Brain microvascular endothelial cell (primary cell): ENCODE results near the gene PEAR1.

ENCODE experiments used
- DNase-seq: peaks from one replicate; pipeline ENCODE4 v3.0.0-alpha.2; 2020
- H3K27ac ChIP-seq: fragments of 250-450 bp; sonication (Bioruptor Pico); 2 replicates; pipeline ENCODE4 v1.5.1; 2020; ENCODE audit warnings: mild to moderate bottlenecking, moderate library complexity
- H3K27me3 ChIP-seq: fragments of 250-450 bp; sonication (Bioruptor Pico); replicated peaks from 2 replicates; pipeline ENCODE4 v1.5.1; 2020; ENCODE audit warnings: mild to moderate bottlenecking
- H3K36me3 ChIP-seq: fragments of 250-450 bp; sonication (Bioruptor Pico); replicated peaks from 2 replicates; pipeline ENCODE4 v1.5.1; 2020; ENCODE audit warnings: mild to moderate bottlenecking
- H3K4me3 ChIP-seq: 2 replicates; pipeline ENCODE4 v1.5.1; 2011; ENCODE audit warnings: low read depth, mild to moderate bottlenecking, control low read depth, low read length, moderate library complexity
- CTCF ChIP-seq: IDR thresholded peaks from 2 replicates; pipeline ENCODE4 v1.5.1; 2011; ENCODE audit warnings: low read depth, mild to moderate bottlenecking, moderate library complexity, low read length, control low read depth, inconsistent platforms; ENCODE audit errors: missing control alignments
- in situ Hi-C: cut with HindIII; loops from 2 replicates; pipeline ENCODE4 v1.10.0; 2017; ENCODE audit warnings: low sequenced_read_pairs, low pct_ligation_motif_present

Gene PEAR1

DNA sequence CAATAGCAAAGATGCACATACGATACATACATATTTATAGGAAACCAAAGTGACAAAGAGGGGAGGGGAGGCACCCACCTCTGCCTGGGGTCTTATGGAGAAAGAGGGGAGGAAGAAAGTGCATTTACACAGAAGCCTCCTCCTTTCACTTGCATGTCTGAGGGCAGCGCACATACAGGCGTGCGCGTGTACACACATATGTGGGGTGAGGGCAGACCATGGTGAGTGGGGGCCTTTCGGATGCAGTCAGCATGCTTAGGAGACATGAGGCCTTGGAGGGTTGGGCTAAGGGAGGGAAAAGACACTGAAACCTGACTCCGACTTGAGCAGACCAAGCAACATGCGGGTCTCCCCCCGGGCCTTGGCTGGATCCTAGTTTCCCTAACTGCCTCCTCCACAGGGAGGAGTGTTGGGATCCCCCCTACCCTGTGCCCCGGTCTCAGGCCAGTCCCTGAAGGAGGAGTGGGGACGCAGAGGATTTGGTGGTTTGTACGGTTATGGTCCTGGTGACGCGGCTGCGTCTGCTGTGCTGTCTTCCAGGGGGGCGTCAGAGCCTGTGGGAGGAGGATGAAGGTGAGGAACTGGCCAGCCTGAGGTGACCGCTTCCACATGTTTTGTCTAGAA lies 42.1 kb downstream of the PEAR1 start:
- in situ Hi-C loops: no loop called here
- H3K36me3 ChIP-seq: peaks cover 25% of the 10 kb centered on the region
- H3K4me3 ChIP-seq: no peak overlapping the region
- no peak overlapping the region for H3K27ac ChIP-seq
- no peaks in the 10 kb centered on the region for H3K27me3 ChIP-seq
- no peak for DNase-seq
- no peak for TF ChIP-seq CTCF

DNA sequence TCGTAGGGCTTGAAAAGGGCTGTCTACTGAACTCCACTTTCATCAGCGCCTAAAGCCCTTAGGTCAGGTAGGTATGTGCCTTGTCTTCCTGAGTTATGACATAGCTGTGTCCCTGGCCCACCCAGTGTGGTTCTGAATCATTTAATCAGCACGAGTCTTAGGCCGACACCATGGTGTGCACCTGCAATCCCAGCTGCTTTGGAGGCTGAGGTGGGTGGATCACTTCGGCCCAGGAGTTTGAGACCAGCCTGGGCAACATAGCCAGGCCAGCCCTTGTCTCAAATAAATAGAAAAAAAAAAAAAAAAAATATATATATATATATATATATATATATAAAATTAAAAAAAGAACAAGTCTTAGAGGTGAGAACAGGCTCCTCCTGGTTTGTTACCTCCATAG lies 42.7 kb downstream of the PEAR1 start:
- in situ Hi-C loops: no loop called here
- peaks cover 29% of the 10 kb centered on the region for H3K36me3 ChIP-seq

DNA sequence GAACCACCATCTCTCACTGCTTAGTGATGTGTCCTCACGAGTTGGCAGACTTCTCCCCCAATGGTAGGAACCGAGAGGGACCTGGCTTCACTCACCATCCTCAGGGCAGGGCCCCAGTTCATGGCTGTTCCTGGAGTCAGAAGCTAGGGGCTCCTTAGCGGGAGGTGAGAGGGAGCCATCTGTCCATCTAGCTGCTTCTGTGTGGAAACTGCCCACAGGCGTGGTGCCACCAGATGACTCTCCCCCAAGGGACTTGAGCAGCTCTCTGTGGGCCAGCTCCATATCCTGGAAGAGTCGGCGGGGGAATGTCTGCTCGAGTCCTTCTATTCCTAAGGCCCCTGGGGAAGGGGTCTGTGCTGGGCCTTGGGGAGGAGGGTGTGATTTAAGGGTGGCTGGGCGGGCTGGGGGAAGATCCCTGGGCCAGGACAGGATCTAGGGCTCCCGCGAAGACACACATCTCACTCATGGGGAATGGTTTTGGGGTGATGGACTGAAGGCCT lies 43.3 kb downstream of the PEAR1 start:
- Histone ChIP-seq H3K4me3 (no peak overlapping the region), H3K27me3 (no peaks in the 10 kb centered on the region), H3K27ac (no peak overlapping the region), H3K36me3 (peaks cover 32% of the 10 kb centered on the region)
- in situ Hi-C loops: no loop called here
- DNase-seq: no peak
- TF ChIP-seq CTCF: no peak

More for the DNA sequence above, 42.7 kb downstream of the PEAR1 start:
- DNase-seq: no peak
- no peak for TF ChIP-seq CTCF
- Histone ChIP-seq H3K27ac (no peak overlapping the region), H3K4me3 (no peak overlapping the region), H3K27me3 (no peaks in the 10 kb centered on the region)

GRCh38 chr1:156937883-156938282 lies 44.4 kb downstream of the PEAR1 start:
- in situ Hi-C loops: no loop called here
- no peak overlapping the region for H3K4me3 ChIP-seq
- TF ChIP-seq CTCF: no peak
- DNase-seq: no peak
- no peaks in the 10 kb centered on the region for H3K27me3 ChIP-seq
- H3K36me3 ChIP-seq: peaks cover 39% of the 10 kb centered on the region
- no peak overlapping the region for H3K27ac ChIP-seq

GRCh38 chr1:156938813-156939212 lies 45.3 kb downstream of the PEAR1 start:
- no peaks in the 10 kb centered on the region for H3K27me3 ChIP-seq
- peaks cover 47% of the 10 kb centered on the region for H3K36me3 ChIP-seq
- in situ Hi-C loops: no loop called here
- DNase-seq: no peak
- no peak overlapping the region for H3K4me3 ChIP-seq
- TF ChIP-seq CTCF: no peak
- H3K27ac ChIP-seq: no peak overlapping the region
